Activated T-cell treated with anti-CD3 and anti-CD28 coated beads for 24 hours (primary cell): ENCODE measurements around the gene DPYSL4.

Experiments used
- DNase-seq: peaks from one replicate; pipeline ENCODE4 v3.0.0-alpha.2; 2020; ENCODE audit warnings: low read depth

The DPYSL4 gene

GRCh38 chr10:132178672-132179545 is 7.8 kb upstream of the DPYSL4 start:
- DNase-seq: no peak

- no peak for DNase-seq
Observed at GRCh38 chr10:132179551-132180392, 7.0 kb upstream of the DPYSL4 start.

- DNase-seq: no peak
Observed at GRCh38 chr10:132180736-132181135, 6.0 kb upstream of the DPYSL4 start.

GRCh38 chr10:132181691-132182425 is 4.9 kb upstream of the DPYSL4 start:
- DNase-seq: no peak

- DNase-seq: no peak
Observed at GRCh38 chr10:132182591-132182990, 4.2 kb upstream of the DPYSL4 start.

- no peak for DNase-seq
Observed at GRCh38 chr10:132183046-132183445, 3.7 kb upstream of the DPYSL4 start.

GRCh38 chr10:132184816-132185593 is 1.7 kb upstream of the DPYSL4 start:
- DNase-seq: no peak

- peak; percentile 31 for DNase-seq
Observed at GRCh38 chr10:132185601-132186487, 904 bp upstream of the DPYSL4 start.

GRCh38 chr10:132187430-132188138 is 836 bp downstream of the DPYSL4 start:
- DNase-seq: no peak

GRCh38 chr10:132188331-132188730 is 1.6 kb downstream of the DPYSL4 start:
- no peak for DNase-seq

- no peak for DNase-seq
Observed at GRCh38 chr10:132189016-132189415, 2.3 kb downstream of the DPYSL4 start.

GRCh38 chr10:132189810-132190422 is 3.2 kb downstream of the DPYSL4 start:
- DNase-seq: no peak

GRCh38 chr10:132192076-132192975 is 5.6 kb downstream of the DPYSL4 start:
- DNase-seq: no peak

GRCh38 chr10:132192991-132193665 is 6.4 kb downstream of the DPYSL4 start:
- DNase-seq: no peak

- DNase-seq: no peak
Observed at GRCh38 chr10:132193907-132194552, 7.3 kb downstream of the DPYSL4 start.

GRCh38 chr10:132194726-132195125 is 8.0 kb downstream of the DPYSL4 start:
- no peak for DNase-seq

- no peak for DNase-seq
Observed at GRCh38 chr10:132195366-132196075, 8.8 kb downstream of the DPYSL4 start.
